Tibial nerve (tissue), 4 donors: ENCODE results near the gene RNF14. TPM values are rescaled to one million over a fixed set of nuclear protein-coding genes. Genes with fewer than 3 reads are reported as not detected.
A peak's percentile ranks its signal among the peaks of the same experiment; 100 is the strongest.

Experiments
- DNase-seq, 2 donors: peaks; one replicate each; pipeline ENCODE4 v3.0.0-alpha.2; 2019; ENCODE audit warnings: low spot score in 2 of 2
- H3K27ac ChIP-seq, 4 donors: fragments of 200-600 bp; sonication (generic) in 3 of 4; one replicate each; pipeline ENCODE4 v1.5.1; 2017 to 2019; ENCODE audit warnings: mild to moderate bottlenecking in 1 of 4
- H3K27me3 ChIP-seq, 2 donors: fragments of 200-600 bp; sonication (generic) in 1 of 2; one replicate each; pipeline versions ENCODE4 v1.5.1 to v1.6.0; 2017 to 2019
- H3K36me3 ChIP-seq, 3 donors: fragments of 200-600 bp; sonication (generic); one replicate each; pipeline ENCODE4 v1.5.1; 2018 to 2019
- H3K4me1 ChIP-seq, 4 donors: fragments of 200-600 bp; sonication (generic) in 3 of 4; one replicate each; pipeline ENCODE4 v1.5.1; 2017 to 2019
- H3K4me3 ChIP-seq, 4 donors: fragments of 200-600 bp; sonication (generic) in 3 of 4; one replicate each; pipeline ENCODE4 v1.5.1; 2017 to 2019; ENCODE audit warnings: mild to moderate bottlenecking in 1 of 4, moderate library complexity in 1 of 4
- H3K9me3 ChIP-seq, 4 donors: fragments of 200-600 bp; sonication (generic) in 3 of 4; one replicate each; pipeline ENCODE4 v1.5.1; 2017 to 2019
- CTCF ChIP-seq, 5 experiments: fragments of 200-600 bp in 3 of 5; fragments of 450-650 bp in 2 of 5; sonication (generic) in 3 of 5; IDR thresholded peaks; one replicate each; pipeline ENCODE4 v1.5.1; 2016 to 2019; ENCODE audit warnings: antibody characterized with exemption in 5 of 5, mild to moderate bottlenecking in 3 of 5, moderate library complexity in 2 of 5
- EP300 ChIP-seq, 2 donors: sonication (generic); formaldehyde crosslinking; IDR thresholded peaks; one replicate each; pipeline ENCODE4 v1.6.1; 2017; ENCODE audit warnings: antibody characterized with exemption in 2 of 2, mild to moderate bottlenecking in 1 of 2
- POLR2A ChIP-seq, 2 donors: fragments of 450-650 bp; IDR thresholded peaks; one replicate each; pipeline ENCODE4 v1.6.1; 2017; ENCODE audit warnings: antibody characterized with exemption in 2 of 2, mild to moderate bottlenecking in 2 of 2, moderate library complexity in 2 of 2
- WGBS, 2 donors: methylation state at CpG; one replicate each; pipeline ENCODE4 v1.1.5; 2018; 5-methylcytosine and 5-hydroxymethylcytosine counted together
- total RNA-seq, 4 donors: library from RNA; depleted of rRNA; stranded (reverse); fragments of >200 nt; gene quantifications; one replicate each; pipeline ENCODE4 v1.1.0, GENCODE V29; 2016

Gene RNF14
- total RNA-seq, 4 donors from 2014 or later = 48.0 to 70.5 (median 57.8) TPM

- DNase-seq = no peak
- Histone ChIP-seq H3K4me1 (peaks cover 0 to 36% (median 5%) of the 10 kb centered on the region in 4 donors), H3K36me3 (peaks cover 0 to 42% (median 17%) of the 10 kb centered on the region in 3 donors), H3K27ac (peak overlapping the region in 2 of 4 donors; percentile 27 to 44), H3K27me3 (no peaks in the 10 kb centered on the region), H3K4me3 (no peak overlapping the region), H3K9me3 (no peaks in the 10 kb centered on the region)
- TF ChIP-seq EP300 (IDR thresholded peaks at IDR 0.05) (no peak), POLR2A (IDR thresholded peaks at IDR 0.05) (no peak), CTCF (IDR thresholded peaks at IDR 0.05) (no peak)
- WGBS, 2 donors = 46 to 57% methylated on average over 6 of the region's 6 CpGs
Measured at GRCh38 chr5:141941307-141941706, 27.6 kb upstream of the RNF14 start.

GRCh38 chr5:141941779-141942178, 27.1 kb upstream of the RNF14 start:
- Histone ChIP-seq H3K4me1 (peaks cover 0 to 38% (median 5%) of the 10 kb centered on the region in 4 donors), H3K4me3 (no peak overlapping the region), H3K9me3 (no peaks in the 10 kb centered on the region), H3K36me3 (peaks cover 0 to 38% (median 13%) of the 10 kb centered on the region in 3 donors), H3K27me3 (no peaks in the 10 kb centered on the region), H3K27ac (peak overlapping the region in 2 of 4 donors; percentile 27 to 44)
- WGBS, 2 donors = 86% methylated on average over 6 of the region's 6 CpGs
- DNase-seq = no peak
- TF ChIP-seq POLR2A (IDR thresholded peaks at IDR 0.05) = no peak
- TF ChIP-seq EP300 (IDR thresholded peaks at IDR 0.05) = no peak
- no peak for TF ChIP-seq CTCF (IDR thresholded peaks at IDR 0.05)

- 69 to 70% methylated on average over 9 of the region's 9 CpGs for WGBS, 2 donors
- Histone ChIP-seq H3K27ac (peak overlapping the region in 2 of 4 donors; percentile 27 to 44), H3K4me3 (no peak overlapping the region)
Measured at GRCh38 chr5:141942185-141942857, 26.6 kb upstream of the RNF14 start.

GRCh38 chr5:141944076-141944475, 24.8 kb upstream of the RNF14 start:
- Histone ChIP-seq H3K36me3 (peaks cover 0 to 15% (median 0%) of the 10 kb centered on the region in 3 donors), H3K4me3 (no peak overlapping the region), H3K27ac (no peak overlapping the region), H3K4me1 (peaks cover 0 to 38% (median 5%) of the 10 kb centered on the region in 4 donors), H3K27me3 (no peaks in the 10 kb centered on the region), H3K9me3 (no peaks in the 10 kb centered on the region)
- WGBS, 2 donors = 77 to 80% methylated on average over 9 of the region's 9 CpGs
- no peak for DNase-seq
- no peak for TF ChIP-seq EP300 (IDR thresholded peaks at IDR 0.05)
- no peak for TF ChIP-seq POLR2A (IDR thresholded peaks at IDR 0.05)
- TF ChIP-seq CTCF (IDR thresholded peaks at IDR 0.05) = no peak

More at GRCh38 chr5:141942185-141942857, 26.6 kb upstream of the RNF14 start:
- H3K9me3 ChIP-seq = no peaks in the 10 kb centered on the region
- H3K27me3 ChIP-seq = no peaks in the 10 kb centered on the region
- peaks cover 0 to 38% (median 5%) of the 10 kb centered on the region in 4 donors for H3K4me1 ChIP-seq
- peaks cover 0 to 32% (median 8%) of the 10 kb centered on the region in 3 donors for H3K36me3 ChIP-seq
- no peak for DNase-seq
- TF ChIP-seq EP300 (IDR thresholded peaks at IDR 0.05) (no peak), CTCF (IDR thresholded peaks at IDR 0.05) (no peak), POLR2A (IDR thresholded peaks at IDR 0.05) (no peak)

GRCh38 chr5:141945511-141946051, 23.3 kb upstream of the RNF14 start:
- Histone ChIP-seq H3K27ac (no peak overlapping the region), H3K4me1 (peaks cover 0 to 35% (median 5%) of the 10 kb centered on the region in 4 donors)

More at GRCh38 chr5:141945511-141946051, 23.3 kb upstream of the RNF14 start:
- no peak for DNase-seq
- Histone ChIP-seq H3K27me3 (no peaks in the 10 kb centered on the region), H3K36me3 (peaks cover 0 to 8% (median 0%) of the 10 kb centered on the region in 3 donors), H3K4me3 (no peak overlapping the region), H3K9me3 (no peaks in the 10 kb centered on the region)
- TF ChIP-seq POLR2A (IDR thresholded peaks at IDR 0.05) = no peak
- peak in 1 of 2 donors; percentile 10 for TF ChIP-seq EP300 (IDR thresholded peaks at IDR 0.05)
- WGBS, 2 donors = 30 to 42% methylated on average over 25 of the region's 25 CpGs
